Measurements from ENCODE around the gene SH3PXD2B.

DNA sequence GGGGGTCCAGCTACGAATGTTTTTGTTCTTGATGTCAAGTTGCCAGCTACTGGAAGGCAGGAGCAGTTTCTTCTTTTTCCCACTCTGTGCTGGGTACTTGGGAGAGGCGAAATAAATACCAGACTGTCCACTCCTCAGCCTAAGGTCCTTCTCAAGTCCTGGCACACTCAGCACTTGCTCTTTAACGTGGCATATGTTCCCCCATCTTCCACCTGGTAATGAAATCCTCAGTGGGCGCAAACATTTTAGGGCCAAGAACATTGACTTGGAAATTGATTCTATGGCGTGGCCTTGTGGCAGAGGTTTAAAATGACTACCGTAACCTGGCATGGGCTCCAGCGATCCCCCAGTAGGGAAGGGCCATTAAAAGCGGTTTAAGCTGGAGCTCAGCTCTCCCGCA is 119.7 kb downstream of the SH3PXD2B start:
- TF ChIP-seq, protein P1, sequence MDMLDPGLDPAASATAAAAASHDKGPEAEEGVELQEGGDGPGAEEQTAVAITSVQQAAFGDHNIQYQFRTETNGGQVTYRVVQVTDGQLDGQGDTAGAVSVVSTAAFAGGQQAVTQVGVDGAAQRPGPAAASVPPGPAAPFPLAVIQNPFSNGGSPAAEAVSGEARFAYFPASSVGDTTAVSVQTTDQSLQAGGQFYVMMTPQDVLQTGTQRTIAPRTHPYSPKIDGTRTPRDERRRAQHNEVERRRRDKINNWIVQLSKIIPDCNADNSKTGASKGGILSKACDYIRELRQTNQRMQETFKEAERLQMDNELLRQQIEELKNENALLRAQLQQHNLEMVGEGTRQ (IDR thresholded peaks at IDR 0.05; ENCODE audit: low read depth, low read length), result no peak
- TF ChIP-seq FOS (IDR thresholded peaks at IDR 0.05; ENCODE audit: low read depth, low read length) (no peak), SMC3 (IDR thresholded peaks at IDR 0.05; ENCODE audit: low read depth, low read length) (no peak), CHD1 (IDR thresholded peaks at IDR 0.05; ENCODE audit: low read depth, low read length) (no peak), POLR2A (IDR thresholded peaks at IDR 0.05; ENCODE audit: low read depth, low read length) (no peak), RFX5 (IDR thresholded peaks at IDR 0.05; ENCODE audit: low read depth, low read length) (no peak)
- TF ChIP-seq, protein P2, sequence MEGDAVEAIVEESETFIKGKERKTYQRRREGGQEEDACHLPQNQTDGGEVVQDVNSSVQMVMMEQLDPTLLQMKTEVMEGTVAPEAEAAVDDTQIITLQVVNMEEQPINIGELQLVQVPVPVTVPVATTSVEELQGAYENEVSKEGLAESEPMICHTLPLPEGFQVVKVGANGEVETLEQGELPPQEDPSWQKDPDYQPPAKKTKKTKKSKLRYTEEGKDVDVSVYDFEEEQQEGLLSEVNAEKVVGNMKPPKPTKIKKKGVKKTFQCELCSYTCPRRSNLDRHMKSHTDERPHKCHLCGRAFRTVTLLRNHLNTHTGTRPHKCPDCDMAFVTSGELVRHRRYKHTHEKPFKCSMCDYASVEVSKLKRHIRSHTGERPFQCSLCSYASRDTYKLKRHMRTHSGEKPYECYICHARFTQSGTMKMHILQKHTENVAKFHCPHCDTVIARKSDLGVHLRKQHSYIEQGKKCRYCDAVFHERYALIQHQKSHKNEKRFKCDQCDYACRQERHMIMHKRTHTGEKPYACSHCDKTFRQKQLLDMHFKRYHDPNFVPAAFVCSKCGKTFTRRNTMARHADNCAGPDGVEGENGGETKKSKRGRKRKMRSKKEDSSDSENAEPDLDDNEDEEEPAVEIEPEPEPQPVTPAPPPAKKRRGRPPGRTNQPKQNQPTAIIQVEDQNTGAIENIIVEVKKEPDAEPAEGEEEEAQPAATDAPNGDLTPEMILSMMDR (conservative IDR thresholded peaks at IDR 0.05; ENCODE audit: low read depth, low read length), result no peak

Measured in IMR-90 (cell line).